Stimulated activated CD4-positive, alpha-beta T cell treated with anti-CD3 and anti-CD28 coated beads, Interleukin-2, amount 100 ng/mL, for 4 hours (primary cell): ENCODE data around the gene RAP1GDS1.
"Not testable (repeated sequence)": the region's sequence is repeated elsewhere in the genome, so short reads cannot be mapped to it uniquely, and the experiment has no call there.

ENCODE experiments used
- DNase-seq: peaks from one replicate; pipeline ENCODE4 v3.0.0-alpha.2; 2020; ENCODE audit warnings: low read depth

RAP1GDS1 gene

DNA sequence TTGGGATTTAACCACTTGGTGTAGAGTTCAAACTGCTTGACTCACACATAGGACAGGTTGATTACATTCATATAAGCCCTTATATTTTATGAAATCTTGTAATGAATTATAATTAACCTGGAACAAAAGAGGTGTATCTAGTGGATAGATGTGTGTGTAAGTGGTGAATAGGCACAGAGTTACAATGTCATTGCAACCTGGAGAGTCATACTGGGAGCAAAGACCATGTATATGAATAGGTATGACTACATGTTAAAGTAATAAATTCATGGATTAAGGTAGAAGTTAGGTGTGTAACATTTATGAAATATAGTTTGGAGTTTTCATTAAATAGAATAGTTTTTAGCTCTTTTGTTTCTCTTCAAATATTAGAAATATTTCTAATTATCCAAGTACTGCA is 26.1 kb downstream of the RAP1GDS1 start:
- DNase-seq: no peak

DNA sequence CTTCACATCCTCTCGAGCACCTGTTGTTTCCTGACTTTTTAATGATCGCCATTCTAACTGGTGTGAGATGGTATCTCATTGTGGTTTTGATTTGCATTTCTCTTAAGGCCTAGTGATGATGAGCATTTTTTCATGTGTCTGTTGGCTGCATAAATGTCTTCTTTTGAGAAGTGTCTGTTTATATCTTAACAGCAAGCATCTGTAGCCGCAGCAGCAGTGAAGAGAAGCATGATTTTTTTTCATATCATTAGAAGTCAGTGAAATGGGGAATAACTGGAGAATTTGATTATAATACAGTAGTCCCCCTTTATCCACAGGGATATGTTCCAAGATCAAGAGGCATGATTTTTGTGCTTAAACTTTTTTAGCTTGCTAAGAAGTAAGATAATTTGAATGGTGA is 27.5 kb downstream of the RAP1GDS1 start:
- DNase-seq: not testable (repeated sequence)

DNA sequence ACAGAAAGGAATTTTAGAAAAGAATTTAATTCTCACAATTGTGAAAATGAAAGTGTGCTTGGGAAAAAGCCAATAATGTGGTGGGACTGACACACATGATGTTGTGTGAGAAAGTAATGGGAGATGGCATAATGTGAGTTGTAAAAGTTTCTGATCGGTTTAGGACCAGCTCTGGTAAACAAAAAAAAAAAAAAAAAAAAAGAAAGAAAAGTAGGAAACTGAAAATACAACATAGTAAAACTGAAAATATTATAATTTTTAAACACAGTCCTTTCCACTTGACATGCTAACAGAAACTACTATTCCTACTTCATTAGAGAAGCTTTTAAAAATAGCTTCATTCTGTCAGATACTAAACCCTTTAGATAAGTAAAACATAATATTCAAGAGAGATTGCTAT is 28.2 kb downstream of the RAP1GDS1 start:
- DNase-seq: no peak

DNA sequence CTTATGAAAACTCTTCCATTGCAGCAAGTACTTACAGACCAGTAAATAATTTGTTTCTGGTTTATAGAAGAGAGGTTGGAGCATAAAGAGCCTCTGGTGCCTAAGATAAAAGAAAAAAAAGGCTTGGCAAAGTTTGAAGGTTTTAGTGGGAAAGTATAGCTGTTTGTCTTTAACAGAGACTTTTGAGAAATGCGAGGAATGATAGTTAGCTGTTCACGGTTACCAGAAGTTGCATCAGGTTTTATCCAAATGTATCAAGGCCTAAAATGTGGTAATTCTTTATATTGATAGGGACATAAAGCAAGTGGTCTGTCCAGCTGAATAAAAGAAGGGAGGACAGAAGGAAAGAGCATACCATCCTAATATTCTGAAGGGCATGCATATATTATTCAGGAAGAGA is 29.3 kb downstream of the RAP1GDS1 start:
- DNase-seq: no peak

DNA sequence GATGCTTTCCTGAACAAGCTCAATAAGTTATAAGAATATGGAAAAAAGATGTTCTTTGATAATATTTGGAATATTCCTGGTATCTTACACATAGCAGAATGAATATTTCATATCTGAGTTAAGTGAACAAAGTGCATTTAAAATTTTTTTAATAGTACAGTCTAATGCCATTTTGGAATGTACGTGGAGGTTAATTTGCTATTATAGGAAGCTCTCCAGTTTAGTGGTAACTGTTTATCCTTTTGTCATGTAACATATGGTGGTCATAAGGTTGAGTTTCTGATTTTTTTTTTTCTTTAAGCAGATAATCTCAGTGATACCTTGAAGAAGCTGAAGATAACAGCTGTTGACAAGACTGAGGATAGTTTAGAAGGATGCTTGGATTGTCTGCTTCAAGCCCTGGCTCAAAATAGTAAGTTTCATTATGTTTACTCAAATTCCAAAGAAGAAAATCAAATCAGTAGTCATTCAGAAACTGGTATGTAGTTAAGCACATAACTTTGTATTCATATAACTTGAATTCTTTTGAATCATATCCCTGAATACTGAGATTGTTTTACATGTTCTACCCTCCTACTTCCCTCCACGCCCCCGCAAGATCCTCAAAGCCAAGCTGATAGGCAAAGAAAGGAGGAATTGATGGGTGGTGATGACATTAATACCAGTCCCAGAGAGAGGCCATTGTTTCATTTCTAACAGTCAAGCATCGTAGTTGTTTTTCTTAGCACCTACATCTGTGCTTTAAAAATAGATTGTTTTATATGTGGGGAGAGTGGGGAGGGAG is 32.1 kb downstream of the RAP1GDS1 start:
- DNase-seq: no peak

DNA sequence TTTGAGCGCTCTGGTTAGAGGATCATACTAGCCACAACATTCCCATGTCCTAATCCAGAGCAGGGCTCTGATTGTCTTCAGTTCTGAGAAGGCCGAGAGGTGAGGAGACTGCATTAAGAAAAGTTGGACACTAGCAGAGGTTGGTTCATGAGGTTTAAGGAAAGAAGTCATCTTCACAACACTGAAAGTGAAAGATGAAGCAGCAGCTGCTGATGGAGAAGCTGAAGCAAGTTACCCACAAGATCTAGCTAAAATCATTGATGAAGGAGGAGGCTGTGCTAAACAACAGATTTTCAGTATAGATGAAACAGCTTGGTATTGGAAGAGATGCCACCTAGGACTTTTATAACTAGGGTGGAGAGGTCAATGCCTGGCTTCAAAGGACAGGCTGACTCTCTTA is 36.8 kb downstream of the RAP1GDS1 start:
- DNase-seq: no peak

DNA sequence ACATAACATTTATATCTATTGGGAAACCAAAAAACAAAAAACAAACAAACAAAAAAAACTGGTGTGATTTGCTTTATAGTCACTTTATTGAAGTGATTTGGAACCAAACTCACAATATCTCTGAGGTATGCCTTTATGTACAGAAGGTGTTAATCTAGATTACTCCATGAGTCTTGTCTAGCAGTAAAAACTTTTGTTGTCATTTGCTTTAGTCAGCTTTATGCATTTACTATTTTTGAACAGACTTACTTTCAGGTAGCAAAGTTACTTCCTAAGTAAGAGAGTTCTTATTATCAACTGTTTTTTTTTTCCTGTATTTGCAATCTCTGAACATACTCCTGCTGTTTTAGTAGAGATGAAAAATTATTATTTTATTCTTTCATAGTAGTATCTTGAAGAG is 39.5 kb downstream of the RAP1GDS1 start:
- no peak for DNase-seq

DNA sequence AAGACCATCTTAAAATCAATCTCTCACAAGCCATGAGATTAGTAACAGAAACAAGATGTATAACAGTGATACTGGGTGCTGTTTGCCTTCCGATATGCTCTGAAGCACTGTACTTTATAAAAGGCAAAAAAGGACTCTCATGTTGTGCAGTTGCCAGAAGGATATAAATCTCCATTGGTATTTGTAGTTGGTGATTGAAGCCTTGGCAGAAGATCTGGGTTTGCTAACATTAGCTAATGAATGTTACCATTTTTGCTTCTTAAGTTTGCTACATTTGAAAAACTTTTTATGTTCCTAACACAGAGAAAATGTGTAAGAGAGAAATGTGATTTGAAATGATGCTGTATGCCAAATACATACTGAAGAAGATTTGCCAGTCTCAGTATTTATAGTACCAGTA is 44.4 kb downstream of the RAP1GDS1 start:
- DNase-seq: no peak

DNA sequence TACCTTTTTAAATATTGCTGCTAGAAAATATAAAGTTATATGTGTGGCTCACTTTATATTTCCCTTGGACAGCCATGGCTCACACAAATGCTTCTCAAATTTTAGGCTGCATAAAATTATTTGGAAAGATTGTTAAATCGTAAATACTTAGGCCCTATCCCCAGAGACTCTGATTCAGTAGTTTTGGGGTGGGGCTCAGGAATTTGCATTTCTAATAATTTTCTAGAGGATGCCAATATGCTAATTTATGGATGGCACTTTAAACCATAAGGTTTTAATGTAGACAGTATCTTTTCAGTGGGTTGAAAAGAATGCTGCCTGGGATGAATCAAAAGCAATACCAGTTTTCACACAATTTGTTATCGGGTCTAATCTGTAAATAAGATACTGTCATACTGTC is 49.7 kb downstream of the RAP1GDS1 start:
- no peak for DNase-seq

DNA sequence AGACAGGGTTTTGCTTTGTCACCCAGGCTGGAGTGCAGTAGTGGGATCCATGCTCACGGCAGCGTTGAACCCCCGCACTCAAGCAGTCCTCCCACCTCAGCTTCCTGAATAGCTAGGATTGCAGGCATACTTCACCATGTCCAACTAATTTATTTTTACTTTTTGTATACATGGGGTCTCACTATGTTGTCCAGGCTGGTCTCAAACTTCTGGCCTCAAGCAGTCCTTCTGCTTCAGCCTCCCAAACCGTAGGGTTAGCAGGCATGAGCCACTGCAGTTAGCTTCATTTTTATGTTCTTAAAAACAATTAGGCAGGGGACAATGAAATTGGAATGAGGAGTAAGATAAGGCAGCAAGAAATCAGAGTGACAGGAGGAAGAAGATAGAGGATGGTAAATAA is 50.5 kb downstream of the RAP1GDS1 start:
- DNase-seq: no peak

DNA sequence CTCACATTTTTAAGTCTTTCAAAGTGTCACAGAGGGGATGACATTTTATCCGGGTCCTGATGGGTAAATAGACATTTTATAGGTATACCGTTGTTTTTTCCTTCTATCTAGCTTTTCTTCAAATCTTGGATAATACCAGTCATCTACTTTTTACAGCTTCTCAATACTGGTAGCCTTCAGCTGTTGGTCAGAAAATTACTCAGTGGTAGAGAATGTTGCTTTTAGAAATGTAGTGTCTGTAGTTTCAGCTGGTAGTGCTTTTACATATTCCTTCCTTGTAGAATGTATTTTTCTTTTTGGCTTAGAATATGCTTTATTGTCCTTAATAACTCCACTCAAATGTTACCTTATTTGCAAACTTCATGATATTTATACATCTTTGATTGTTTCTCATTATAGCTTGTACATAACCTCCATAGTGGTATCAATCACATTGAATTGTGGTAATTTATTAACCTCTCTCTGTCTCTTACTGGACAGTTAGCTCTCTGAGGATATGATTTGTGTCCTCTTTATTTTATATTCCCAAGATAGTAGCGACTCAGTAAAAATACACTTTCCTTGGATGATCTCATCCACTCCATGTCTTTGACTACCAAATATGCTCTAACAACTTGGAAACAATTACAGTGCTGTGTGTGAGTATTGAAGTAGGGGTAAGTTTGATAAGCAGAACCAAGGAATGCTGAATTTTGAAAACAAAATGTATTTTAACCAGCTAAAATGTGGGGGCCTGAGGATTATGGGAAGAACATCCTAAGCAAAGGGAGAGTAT is 53.8 kb downstream of the RAP1GDS1 start:
- no peak for DNase-seq

DNA sequence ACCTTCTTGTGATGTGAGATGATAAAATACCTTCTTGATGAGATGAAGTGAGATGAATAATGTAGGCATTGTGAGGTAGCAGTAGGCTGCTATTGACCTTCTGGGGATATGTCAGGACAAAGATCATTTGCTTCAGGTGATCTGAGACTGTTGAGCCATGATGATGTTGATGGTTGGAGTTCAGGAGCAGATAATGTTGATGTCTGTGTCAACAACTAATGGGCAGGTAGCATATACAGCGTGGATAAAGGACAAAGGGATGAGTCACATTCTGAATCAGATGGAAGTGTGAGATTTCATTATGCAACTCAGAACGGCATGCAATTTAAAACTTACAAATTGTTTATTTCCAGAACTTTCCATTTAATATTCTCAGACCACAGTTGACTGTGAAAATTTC is 57.3 kb downstream of the RAP1GDS1 start:
- no peak for DNase-seq

DNA sequence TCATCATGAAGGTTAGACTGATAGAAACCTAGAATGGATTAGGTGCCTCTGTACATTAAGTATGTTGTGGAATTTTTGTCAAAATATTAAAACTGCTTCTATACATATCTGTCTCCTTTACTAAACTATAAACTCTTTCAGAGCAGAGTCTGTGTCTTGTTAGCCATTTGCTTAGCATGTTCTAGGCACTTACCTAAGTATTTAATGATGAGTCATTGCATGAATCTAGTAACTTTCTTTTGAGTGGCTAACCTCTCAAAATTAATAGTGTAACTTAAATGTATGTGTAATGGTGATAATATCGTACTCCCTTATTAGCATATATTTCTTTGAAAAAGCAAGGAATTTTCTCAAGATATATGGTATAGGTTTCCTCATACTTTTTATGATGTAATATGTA is 57.8 kb downstream of the RAP1GDS1 start:
- no peak for DNase-seq

DNA sequence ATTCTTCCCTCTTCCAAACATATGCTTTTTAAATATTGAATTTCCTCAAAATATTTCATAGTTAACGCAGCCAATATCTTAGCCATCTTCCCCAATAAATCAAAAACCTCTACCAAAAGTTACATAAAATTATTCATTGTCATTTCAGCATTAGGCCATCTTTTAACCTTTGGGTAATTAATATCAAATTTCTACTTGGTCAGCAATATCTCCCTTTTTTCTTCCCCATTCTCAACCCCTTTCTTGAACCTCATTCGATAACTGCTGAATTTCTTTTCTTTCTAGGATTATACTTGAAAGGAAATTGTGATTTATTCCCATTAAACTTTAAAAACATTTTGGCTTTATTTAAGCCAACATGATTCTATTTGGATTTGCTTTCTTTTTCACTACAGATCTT is 65.0 kb downstream of the RAP1GDS1 start:
- no peak for DNase-seq

DNA sequence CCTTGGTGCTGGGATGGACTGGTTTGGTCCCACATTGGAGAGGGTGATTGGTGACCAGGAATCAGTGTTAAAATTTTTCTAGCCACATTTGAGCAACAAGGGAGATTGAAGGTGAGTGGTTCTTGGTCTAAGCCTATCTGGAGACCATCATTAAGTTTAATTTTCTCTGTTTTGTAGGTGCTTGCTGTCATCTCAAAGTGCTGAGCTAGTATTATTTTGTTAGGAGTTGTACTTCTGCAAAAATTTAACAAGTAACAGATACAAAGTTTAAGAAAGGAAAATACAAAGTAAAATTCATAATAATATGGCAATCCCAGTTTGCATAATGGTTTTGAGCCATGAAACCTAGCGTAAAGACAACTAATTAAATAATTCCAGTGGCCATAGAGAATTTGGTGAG is 66.5 kb downstream of the RAP1GDS1 start:
- DNase-seq: no peak

DNA sequence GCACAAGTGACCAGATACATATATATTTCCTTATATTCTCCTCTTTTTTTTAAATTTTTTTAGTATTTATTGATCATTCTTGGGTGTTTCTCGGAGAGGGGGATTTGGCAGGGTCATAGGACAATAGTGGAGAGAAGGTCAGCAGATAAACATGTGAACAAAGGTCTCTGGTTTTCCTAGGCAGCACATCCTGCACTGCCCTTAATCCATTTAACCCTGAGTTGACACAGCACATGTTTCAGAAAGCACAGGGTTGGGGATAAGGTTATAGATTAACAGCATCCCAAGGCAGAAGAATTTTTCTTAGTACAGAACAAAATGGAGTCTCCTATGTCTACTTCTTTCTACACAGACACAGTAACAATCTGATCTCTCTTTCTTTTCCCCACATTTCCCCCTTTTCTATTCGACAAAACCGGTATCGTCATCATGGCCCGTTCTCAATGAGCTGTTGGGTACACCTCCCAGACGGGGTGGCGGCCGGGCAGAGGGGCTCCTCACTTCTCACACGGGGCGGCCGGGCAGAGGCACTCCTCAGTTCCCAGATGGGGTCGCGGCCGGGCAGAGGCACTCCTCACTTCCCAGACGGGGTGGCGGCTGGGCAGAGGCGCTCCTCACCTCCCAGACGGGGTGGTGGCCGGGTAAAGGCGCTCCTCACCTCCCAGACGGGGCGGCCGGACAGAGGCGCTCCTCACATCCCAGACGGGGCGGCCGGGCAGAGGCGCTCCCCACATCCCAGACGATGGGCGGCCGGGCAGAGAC is 68.9 kb downstream of the RAP1GDS1 start:
- not testable (repeated sequence) for DNase-seq

DNA sequence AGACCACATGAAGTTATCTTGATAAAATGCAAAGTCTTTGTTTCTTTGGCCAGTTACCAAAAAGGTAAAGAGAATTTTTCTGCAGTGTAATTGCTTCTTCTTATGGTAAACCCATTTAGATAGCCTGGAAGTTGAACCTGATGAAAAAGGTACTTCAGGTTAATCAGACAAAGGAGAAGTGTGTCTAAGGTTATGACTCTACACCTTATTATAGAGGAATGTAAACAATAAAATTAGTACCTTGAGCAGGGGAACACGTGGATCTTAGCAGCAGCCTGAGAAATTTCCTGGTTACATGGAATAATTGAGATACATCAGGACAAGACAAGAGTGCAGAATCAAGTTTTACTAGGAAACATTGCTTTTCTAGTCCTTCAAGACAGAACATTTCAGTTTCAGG is 70.8 kb downstream of the RAP1GDS1 start:
- DNase-seq: no peak

DNA sequence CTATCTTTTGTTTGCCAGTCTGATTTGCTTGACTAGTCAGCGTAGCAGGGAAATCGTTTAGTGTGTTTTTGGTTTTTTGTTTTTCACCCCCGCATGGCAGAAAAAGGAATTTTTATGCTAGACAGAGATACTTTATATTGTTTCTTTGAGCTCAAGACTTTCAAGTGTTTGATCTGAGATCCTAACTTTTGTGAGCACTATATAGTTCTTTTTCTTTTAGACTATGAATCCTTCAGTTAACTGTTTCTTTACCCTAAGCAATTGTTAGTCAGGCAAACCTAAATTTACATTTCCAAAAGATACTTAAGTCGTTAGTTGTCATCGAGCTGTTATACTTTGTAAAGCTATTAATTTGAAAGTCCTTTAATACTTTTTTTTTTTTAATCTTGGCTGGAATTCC is 73.3 kb downstream of the RAP1GDS1 start:
- DNase-seq: no peak

DNA sequence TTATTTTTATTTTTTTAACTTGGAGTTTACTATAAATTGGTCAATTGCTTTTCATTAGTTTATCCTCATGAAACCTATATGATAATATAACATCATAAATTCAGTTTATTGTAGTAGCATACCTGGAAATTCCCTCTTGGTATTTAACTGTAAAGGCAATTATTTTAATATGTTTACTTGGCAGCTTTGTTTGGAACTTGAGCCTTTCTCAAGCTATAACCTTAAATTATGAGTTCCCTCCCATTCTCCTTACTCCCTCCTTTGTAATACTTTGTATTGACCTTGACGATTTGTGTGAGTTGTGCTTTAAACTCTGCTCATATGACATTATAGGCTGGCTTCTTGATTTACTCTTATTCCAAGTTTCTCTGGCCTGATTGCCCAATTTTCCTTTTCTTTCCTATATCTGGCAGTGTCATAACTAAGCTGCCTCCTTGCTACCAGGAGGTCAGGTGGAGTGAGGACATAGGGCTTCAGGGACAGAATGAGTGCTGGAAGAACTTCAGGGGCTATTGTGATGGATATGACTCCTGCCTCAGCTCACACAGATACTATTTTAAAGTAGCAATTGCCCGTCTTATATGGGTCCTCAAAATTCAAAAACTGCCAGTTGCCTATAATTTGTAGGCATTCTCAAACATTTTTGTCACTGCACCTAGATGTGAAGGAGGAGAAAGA is 77.7 kb downstream of the RAP1GDS1 start:
- no peak for DNase-seq

DNA sequence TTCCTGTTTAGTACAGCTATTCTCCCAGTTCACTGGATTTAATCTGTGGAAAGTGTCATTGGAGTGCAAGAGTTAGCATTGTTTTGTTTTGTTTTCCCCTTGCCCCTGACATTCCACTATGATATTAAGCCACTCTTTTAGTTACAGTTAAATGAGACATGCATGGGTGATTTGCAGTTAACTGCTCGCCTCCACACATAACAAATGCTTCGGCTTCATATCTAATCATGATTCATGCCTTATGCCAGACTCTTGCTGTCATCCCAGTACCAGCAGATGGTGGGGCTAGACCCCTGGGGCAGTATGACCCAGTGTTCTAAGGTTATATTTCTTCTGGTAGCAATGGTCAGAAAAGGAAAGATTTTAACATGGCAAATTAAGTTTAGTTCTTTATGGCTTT is 80.1 kb downstream of the RAP1GDS1 start:
- DNase-seq: no peak

DNA sequence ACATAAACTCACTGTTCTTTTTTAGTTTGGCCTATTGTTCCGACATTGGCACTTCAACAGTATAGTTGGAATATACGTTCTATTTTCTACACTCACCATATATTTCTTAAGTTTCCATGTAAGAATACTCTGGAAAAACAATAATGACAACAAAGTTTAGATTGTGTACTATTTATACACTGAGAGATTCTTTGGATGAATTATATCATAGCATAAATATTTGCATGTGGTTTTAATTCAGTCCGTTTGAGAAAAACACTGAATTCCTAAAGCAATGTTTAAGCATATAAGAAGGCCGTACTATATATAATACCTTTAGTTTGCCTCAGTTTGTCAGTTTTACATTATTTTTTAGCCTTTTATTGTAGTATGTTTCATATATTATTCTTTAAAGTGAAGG is 82.4 kb downstream of the RAP1GDS1 start:
- DNase-seq: no peak

DNA sequence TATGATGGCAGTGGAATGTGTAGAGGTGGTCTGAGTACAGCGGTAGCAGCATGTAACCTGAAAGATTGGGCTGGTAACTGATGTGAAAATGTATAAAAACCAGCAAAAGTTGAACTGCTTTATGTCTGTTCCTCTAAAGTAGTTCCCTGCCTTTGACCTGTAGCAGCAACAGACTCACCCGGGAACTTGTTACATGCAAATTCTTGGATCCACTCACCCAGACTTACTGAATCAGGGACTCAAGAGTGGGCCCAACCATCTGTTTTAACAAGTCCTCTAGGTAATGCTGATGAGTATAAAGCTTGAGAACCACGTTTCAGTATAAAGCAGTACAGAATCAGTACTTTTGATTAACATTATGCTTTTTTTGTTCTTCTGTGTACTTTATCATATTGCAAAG is 84.7 kb downstream of the RAP1GDS1 start:
- DNase-seq: no peak
